COR-L47 (cell line): ENCODE measurements around the gene OR1L1.
A peak's percentile ranks its signal among the peaks of the same experiment; 100 is the strongest.

ENCODE experiments used
- DNase-seq: peaks from one replicate; lab custom pipeline; 2025; lab: John Stamatoyannopoulos, UW

Gene OR1L1

DNA sequence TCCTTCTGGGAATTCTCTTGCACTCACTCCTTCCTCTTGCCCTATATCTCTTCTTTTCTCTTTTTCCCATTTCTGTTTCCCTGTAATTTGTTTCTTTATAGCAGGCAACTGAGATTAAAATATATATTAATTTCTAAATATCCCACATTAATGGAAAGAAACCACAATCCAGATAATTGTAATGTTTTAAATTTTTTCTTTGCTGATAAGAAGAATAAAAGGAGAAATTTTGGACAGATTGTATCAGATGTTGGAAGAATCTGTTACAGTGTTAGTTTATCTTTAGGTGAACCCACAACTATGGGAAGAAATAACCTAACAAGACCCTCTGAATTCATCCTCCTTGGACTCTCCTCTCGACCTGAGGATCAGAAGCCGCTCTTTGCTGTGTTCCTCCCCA lies at the start of gene OR1L1:
TSS of gene OR1L1 (plus strand) at position 301 of the 400 bp plus-strand sequence. CDS start at position 301, 0 bp downstream.
- no peak for DNase-seq

- no peak for DNase-seq
Observed at GRCh38 chr9:122614362-122614761, 47.2 kb upstream of the OR1L1 start, which contains the start of gene OR1Q1. OR1Q1 (plus strand) TSS chr9:122614738; CDS start chr9:122614738, 0 bp downstream.

DNA sequence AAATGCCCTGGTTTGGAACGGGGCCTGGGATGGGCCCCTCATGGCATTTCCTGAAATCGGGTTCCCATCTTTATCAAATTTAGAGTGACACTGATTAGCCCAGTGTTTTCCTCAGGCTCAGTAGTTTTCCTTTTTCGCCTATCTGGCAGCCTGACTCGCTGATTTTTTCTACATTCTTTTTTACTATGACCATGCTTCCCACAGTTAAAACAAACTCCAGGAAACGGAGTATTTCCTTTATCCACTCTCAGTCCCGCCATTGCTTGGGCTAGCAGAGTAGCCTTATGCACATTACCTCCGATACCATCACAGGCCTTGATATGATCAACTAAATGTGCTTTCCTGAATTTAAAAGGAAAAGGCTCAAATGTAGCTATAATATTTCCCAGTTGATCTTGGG lies 41.5 kb upstream of the OR1L1 start:
- DNase-seq = no peak

DNA sequence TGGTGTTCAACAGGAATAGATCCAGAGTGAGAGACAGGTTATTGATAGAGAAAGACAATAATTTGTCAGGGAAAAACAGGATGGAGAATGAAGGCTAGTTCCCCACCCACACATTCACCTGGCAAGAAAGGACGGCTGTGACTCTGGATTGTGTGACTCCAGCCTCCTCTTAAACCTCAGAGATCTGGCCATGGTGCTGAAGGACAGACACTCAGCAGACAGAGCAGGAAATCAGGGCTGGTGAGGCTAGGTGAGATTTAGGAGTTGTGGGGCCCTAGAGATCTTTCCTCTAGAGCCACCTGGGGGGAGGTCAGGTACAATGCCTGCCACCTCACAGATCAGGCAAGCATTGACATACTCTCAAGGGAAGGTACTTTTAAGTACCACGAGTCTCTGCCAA lies 19.3 kb upstream of the OR1L1 start:
- no peak for DNase-seq

DNA sequence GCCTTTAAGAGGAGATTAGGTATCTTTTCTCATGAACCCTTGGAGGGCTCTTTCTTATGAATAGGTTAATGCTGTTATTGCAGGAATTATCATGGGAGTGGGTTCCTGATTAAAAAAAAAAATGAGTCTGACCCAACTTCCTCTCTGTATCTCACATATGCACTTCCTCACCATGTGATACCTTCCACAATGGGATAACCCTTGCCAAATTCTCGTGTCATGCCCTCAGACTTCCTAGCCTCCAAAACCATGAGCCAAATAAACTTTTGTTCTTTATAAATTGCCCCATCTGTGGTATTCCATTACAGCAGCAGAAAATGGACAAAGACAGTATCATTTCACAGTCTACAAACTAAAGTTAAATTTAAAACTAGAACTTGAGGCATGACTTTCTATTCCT lies 5.1 kb upstream of the OR1L1 start:
- DNase-seq = no peak

DNA sequence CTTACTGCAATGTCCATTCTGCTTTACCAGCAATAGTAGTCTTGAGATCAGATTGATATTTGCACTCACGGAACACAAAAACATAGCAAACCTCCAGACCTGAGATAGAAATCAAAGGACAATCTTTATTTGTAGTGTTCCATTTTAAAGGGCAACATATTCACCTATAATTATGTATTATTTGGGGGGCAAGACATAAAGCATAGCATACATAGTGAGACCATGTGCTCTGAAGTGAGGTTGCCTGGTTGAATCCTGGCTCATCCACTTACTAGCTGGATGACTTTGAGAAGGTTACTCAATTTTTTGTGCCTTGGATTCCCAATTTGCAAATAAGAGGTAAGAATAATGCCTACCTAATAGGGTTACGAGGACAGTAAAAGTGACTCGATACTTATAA lies 4.0 kb upstream of the OR1L1 start, which contains the start of gene OR1B1:
TSS of gene OR1B1 (minus strand) at position 101 of the 400 bp plus-strand sequence.
- DNase-seq = no peak

DNA sequence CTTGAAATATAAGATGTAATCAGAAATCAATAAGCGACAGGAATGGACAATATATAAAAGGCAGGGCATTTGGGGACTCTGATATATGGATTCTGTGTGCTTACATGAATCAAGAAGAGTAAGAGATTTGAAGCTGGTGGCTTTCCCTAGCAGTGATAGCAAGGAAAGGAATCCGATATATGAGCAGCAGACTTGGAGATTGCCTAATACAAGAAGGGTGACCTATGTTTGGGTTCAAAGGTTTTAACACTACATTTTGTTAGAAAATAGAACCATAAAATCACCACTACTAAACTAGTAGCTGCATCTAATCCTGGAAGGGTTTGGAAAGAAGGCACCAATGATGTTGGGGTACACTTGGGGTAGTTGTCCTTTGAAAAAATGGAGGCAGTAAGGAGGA lies 11.0 kb downstream of the OR1L1 start:
- DNase-seq = no peak

- DNase-seq = peak; percentile 5
Observed at GRCh38 chr9:122684851-122685250, 23.3 kb downstream of the OR1L1 start.

DNA sequence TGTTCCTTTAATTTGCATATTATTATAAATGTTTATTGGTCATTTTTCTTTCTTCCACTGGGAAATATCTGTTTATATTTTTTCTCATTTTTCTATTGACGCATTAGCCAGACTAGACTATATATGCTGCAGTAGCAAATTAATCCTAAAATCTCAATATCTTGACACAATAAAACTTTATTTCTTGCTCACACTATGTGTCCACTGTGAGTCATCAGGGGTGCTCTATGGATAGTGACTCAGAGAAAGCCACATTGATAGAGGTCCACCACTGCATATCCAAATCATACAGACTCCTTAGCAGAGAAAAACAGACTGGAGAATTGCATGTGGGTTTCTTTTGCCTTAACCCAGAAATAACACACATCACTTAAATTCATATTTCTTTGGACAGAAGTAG lies 34.2 kb downstream of the OR1L1 start:
- DNase-seq = no peak
